ENCODE measurements around the gene WDR5. TPM values are rescaled to one million over a fixed set of nuclear protein-coding genes. Genes with fewer than 3 reads are reported as not detected.

WDR5 gene
- total RNA-seq, 1 experiment from 2014 or later: 25.9 TPM

DNA sequence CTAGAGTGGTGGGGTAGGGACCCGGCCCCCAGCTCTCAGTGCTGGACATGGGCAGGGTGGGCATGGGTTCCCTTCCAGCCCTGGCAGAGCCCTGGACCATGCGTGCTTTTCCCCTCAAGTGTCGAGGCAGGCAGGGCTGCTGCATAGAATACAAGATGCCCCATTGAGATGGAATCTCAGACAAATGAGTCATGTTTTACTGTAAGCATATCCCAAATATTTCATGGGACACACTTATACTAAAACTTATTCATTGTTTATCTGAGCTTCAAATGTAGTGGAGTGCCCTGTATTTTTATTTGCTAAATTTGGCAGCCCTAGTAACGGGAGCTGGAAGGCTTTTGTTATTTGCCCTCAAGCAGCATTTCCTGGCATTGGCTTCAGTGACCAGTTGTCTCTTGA is 31.6 kb downstream of the WDR5 start:
- DNase-seq (ENCODE audit: low read depth, low spot score): no peak
- in situ Hi-C loops (cut with HindIII; ENCODE audit: low pct_unique_long_range_greater_than_20kb, low sequenced_read_pairs): no loop called here

DNA sequence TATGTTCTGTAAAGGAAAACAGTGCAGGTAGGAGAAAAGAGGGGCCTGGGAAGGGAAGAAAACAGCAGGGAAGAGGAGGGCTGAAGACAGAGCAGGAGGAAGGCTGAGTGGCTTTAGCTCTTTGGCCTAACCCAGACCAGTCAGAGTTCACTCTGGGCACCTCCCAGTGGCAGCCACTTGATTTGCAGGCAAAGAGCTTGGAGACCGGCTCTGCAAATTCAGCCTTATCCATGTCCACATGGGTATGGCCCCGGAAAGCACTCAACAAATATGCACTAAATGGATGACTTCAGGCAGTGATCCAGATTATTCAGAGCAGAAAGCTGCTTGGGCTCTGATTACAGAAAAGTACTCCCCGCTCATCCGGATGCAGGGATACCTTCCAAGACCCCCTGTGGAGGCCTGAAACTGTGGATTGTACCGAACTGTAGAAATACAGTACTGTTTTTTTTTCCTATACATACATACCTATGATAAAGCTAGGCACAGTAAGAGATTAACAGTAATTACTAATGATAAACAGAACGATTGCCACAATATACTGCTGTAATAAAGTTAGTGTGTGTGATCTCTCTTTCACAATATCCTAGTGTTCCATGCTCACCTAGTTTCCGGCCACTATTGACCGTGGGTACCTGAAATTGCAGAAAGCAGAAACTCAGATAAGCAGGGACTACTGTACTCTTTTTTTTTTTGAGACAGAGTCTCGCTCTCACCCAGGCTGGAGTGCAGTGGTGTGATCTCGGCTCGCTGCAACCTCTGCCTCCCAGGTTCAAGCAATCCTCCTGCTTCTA is 33.1 kb downstream of the WDR5 start:
- DNase-seq (ENCODE audit: low read depth, low spot score): no peak
- in situ Hi-C loops (cut with HindIII; ENCODE audit: low pct_unique_long_range_greater_than_20kb, low sequenced_read_pairs): no loop called here

DNA sequence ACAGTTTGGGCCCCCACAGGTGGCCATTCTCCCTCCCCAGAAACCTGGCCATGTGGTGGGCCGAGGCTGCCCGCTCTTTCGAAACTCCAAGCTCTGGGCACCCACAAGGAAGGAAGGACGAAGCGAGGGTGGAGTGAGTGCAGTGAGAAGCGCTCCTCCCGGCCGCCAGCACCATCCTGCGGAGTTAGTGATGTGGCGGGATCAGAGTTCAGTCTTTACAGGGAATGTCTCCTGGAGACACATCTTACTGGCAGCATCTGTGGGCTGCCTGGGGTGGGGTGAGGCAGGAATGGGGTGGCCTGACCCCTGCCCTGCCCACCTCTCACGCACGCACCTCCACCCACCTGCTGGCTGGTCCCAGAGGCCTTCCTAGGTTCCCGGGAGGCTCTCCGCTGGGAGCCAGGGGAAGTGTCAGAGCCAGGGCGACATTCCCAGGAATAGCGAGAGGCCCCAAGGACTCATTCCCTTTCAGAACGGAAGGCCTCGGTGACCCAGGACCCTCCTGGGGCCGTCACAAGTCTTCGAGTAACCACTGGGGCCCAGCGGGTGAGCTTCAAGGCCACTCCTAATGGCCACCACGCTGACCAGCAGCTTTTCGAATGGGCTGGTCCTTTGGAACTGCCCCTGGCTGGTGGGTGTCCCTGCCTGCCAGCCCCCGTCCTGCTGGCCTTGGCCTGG is 34.0 kb downstream of the WDR5 start:
- in situ Hi-C loops (cut with HindIII; ENCODE audit: low pct_unique_long_range_greater_than_20kb, low sequenced_read_pairs): no loop called here
- DNase-seq (ENCODE audit: low read depth, low spot score): no peak

DNA sequence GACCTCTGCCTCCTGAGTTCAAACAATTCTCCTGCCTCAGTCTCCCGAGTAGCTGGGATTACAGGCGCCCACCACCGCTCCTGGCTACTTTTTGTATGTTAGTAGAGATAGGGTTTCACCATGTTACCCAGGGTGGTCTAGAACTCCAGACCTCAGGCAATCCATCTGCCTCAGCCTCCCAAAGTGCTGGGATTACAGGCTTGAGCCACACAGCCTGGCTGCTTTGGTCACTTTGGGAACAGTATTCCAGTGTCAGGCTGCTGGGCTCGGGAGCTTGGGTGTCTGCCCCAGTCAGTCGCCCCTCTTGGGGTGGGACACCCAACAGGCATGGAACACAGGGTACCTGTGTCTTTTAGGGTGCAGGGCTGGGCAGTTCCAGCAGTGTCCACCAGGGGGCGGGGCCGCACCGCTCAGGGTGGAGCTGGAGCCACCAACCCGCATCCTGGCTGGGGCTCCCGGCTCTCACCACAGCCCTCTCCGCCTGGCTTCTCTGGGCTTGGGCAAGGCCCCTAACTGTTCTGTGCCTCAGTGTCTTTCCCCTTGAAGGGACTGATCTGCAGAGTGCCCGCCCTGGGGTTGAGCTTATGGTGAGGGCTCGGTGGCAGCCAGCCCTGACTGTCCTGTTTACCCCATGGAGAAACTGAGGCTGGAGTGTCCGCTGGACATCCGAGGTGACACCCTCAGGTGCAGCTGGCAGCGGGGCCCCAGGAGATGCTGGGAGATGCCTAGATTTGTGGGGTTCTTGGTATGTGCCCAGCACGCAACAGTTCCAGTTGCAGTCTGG is 34.8 kb downstream of the WDR5 start:
- in situ Hi-C loops (cut with HindIII; ENCODE audit: low pct_unique_long_range_greater_than_20kb, low sequenced_read_pairs): no loop called here
- no peak for DNase-seq (ENCODE audit: low read depth, low spot score)

DNA sequence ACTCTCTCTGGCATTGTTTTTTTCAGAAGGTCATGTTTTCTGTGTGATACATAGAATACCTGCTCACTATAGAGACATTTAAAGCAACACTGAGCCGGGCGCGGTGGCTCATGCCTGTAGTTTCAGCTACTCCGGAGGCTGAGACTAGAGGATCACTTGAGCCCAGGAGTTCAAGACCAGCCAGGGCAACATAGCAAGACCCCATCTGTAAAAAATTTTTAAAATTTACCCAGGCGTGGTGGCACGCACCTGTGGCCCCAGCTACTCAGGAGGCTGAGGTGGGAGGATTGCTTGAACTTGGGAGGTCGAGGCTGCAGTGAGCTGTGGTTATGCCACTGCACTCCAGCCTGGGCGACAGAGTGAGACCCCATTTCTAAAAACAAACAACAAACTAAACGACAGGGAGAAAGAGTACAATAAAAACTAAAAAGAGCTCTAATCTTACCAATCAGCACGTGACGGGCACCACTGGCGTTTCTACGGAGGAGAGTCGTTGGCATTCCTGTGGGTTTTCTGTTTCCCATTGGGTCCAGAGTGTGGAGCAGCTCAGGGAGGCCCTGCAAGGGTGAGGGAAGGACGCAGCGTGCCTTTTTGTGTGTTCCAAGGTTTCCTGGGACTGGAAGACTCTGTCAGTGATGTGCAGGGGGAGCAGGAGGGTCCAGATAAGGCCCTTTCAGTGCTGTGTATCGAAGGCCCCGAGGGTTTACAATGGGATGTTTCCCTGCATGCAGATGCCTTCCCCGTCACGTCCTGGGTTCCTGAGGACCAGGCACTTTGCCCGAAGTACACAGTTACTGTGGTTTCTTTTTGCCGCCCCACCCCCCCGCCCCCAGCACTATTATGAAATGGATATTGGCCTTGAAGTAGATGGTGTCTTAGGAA is 35.7 kb downstream of the WDR5 start:
- DNase-seq (ENCODE audit: low read depth, low spot score): no peak
- in situ Hi-C loops (cut with HindIII; ENCODE audit: low pct_unique_long_range_greater_than_20kb, low sequenced_read_pairs): no loop called here

DNA sequence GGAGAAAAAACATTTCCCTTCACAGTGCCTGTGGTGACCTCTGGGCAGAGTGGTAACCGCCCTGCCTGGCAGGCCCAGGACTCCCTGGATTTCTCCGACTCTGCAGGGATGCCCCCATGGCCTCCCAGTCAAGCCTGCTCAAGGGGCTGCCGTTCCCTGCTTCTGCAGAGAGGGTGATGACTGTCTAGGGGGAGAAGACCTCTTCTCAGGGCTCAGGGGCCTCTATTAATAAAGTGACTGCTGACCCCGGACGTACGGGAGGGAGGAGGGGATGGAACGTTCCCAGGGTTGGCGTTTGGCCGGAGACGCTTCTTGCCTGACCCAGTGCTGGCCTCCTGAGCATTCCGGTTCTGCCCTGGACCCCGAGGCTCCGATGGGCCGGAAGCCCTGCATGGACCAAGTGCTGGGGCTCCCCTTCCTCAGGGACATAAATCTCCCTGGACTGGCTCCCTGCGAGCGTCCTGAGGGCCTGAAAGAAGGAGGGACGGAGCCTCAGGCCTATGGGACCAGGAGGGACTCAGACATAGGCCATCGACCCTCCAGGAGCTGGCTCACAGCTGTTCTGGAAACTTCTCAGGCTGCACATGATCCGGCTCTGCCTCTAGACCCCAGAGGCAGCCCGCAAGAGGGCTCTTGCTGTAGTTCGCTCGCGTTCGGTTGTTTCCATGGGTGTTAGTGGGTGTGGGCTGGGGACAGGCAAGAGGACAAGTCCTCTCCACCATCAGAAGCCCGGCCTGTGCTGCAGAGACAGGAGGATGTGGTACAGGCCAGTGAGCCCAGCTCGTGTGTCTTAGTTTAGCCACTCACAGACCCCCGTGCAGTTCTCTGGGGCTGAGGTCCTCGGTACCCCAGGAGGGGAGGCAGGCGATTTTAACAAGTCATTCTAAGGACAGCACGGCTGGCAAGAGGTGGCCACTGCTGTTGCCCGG is 36.6 kb downstream of the WDR5 start:
- in situ Hi-C loops (cut with HindIII; ENCODE audit: low pct_unique_long_range_greater_than_20kb, low sequenced_read_pairs): no loop called here

DNA sequence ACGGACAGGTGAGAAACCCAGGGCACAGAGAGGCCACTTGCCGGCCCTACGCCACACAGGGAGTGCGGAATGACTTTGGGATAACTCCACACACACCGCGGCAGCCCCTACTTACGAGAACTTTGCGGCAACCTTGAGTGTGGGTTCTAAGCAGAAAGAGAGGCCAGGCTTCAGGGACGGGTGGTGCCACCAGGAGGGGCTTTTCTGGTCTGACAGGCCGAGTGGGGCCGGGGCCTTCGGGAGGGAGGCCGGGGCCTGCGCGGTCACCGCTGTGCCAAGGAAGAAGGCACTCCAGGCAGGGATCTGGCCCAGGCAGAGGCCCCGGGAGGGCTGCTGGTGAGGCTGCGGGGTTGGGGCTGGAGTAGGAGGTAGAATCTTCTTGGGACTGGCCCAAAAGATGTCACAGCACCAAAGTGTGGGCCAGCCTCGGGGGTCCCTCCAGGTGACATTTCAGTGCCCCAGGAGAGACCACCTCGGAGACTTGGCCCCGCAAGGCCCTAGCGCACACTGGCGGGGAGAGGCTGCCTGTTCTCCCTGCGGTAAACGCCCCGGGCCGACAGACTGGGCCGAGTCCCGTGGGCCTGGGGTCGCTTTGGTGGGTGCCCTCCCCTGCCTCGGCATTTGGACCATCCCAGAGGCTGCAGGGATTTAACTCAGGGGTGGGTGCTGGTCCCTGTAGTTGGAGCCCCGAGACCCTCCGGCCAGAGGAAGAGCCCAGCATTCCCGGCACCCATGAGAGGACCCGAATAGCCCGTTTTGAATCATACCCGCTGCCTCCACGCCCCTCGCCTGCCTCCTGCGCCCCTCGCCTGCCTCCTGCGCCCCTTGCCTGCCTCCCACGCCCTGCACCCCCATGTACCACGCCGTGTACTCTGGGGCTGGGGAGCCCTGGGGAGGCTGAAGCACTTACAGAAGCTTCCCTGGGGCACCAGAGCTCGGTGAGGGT is 37.5 kb downstream of the WDR5 start:
- in situ Hi-C loops (cut with HindIII; ENCODE audit: low pct_unique_long_range_greater_than_20kb, low sequenced_read_pairs): no loop called here
- no peak for DNase-seq (ENCODE audit: low read depth, low spot score)

More for the DNA sequence above, 36.6 kb downstream of the WDR5 start:
- no peak for DNase-seq (ENCODE audit: low read depth, low spot score)

DNA sequence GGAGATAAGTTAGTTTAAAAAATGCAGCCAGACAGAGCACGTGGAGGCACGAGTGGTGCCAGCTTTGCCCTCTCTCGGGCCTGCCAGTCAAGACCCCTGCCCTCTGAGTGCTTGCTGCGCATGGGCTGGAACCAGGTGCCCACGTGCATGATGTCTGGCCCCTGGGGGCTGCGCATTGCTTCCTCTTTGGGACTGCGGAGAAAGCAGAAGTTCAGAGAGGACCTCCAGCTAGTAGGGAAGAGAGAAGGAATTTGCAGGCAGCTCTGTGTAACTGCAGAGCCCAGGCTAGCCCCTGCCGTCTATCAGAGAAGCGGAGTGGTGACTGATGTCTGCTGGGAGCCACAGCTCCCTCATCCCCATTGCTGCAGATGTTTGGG is 38.2 kb downstream of the WDR5 start:
- in situ Hi-C loops (cut with HindIII; ENCODE audit: low pct_unique_long_range_greater_than_20kb, low sequenced_read_pairs): no loop called here
- DNase-seq (ENCODE audit: low read depth, low spot score): no peak

DNA sequence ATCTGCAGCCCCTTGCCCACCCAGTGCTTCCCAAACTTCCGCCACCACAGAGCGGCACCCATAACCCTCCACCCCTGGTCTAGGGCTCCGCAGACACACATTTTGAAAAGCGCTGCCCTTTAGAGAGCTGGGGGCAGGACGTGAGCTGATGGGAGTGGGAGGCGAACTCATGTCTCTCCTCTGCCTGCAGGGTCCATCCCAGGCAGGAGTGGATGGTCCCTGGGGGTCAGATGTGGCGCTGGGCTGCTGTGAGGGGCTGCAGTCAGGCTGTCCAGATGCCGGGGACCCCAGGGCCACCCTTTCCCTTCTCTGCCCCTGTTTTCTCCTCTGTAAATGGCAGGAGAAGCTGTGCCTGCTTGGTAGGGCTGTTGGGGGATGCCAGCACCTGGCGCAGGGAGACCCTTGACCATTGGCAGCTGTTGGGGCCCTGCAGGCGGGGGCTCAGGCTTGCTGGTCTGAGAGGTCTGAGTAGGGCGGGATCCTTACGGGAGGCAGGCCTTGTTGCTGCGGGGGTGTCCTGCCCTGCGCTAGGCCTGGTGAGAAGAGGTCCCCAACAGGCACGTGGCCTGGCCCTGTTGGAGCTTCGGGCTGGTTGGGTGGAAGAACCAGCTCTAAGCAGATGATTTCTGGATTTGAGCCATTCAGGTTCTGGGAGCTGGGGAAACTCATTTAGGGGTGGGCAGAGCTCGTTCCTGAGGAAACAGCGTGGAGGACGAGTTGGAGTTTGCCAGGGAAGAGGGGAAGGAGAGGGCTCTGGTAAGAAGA is 38.8 kb downstream of the WDR5 start:
- DNase-seq (ENCODE audit: low read depth, low spot score): peak; percentile 26
- in situ Hi-C loops (cut with HindIII; ENCODE audit: low pct_unique_long_range_greater_than_20kb, low sequenced_read_pairs): no loop called here

DNA sequence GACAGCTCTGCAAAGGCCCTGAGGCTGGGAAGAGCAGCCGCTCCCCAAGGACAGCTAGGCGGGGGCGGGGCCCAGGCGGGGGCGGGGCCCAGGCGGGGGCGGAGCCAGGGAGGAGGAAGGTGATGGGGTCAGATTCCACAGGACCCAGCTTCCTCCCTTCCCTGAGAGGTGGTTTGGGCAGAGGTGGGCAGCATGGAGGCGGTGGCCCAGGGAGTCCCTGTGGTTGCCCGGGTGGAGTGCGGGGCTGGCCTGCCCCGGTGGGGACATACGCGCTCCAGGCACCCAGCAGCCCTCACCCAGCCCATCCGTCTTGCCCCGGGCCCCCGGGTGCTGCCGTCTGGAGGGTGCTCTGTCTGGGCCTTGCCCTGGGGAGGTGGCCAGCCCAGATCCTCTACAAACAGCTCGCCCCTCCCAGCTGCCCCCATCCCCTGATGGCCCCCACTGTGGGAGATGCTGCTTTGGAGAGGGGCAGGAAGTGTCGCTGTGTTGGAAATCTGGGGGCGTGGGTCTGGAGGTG is 39.5 kb downstream of the WDR5 start:
- DNase-seq (ENCODE audit: low read depth, low spot score): no peak

DNA sequence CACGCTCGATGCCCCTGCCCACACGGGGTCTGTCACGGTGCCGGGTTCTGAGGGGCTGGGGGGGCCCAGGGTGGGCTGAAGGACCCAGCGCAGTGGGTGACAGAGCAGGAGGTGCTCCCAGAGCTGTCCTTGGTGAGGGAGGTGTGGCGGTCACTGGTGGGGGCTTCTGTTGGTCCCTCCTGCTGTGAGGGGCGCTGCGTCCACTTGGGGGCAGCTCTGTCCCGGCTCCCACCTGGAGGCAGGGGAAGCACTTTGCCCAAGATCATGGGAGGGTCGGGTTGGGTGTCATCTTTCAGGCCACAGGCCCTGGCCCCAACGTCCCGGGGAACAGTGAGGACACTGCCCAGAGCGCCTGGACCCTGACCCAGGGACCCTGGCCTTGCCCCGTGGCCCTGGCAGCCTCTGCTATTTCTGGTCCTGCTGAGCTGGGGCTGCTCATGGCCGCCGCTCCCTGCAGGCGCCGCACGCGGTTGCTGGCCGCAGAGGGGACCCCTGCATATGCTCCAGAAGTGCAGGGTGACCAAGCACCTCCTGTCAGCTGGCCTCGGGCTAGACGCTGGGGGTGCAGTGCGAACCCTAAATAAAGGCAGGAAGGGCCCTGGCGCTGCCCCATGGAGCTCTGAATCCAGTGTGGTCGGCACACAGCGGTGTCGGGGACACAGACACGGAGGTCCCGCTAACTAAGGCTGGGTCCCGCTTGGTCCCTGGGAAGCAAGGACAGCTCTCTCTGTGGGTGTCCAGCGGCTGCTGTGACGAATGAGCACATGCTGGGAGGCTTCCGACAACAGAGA is 40.1 kb downstream of the WDR5 start:
- no peak for DNase-seq (ENCODE audit: low read depth, low spot score)
- in situ Hi-C loops (cut with HindIII; ENCODE audit: low pct_unique_long_range_greater_than_20kb, low sequenced_read_pairs): no loop called here

More for the DNA sequence above, 39.5 kb downstream of the WDR5 start:
- in situ Hi-C loops (cut with HindIII; ENCODE audit: low pct_unique_long_range_greater_than_20kb, low sequenced_read_pairs): no loop called here

DNA sequence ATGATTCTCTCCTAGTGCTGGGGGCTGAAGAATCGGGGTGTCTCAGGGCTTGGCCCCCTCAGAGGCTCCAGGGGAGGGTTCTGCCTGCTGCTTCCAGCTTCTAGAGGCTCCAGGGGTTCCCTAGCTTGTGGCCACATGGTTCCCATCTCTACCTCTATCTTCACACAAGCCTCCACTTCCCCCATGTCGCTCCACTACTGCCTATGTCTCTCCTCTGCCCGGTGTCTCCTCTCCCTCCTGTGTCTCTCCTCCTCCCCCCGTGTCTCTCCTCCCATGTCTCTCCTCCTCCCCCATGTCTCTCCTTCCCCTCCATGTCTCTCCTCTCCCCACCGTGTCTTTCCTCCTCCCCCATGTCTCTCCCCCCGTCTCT is 40.7 kb downstream of the WDR5 start:
- in situ Hi-C loops (cut with HindIII; ENCODE audit: low pct_unique_long_range_greater_than_20kb, low sequenced_read_pairs): no loop called here
- no peak for DNase-seq (ENCODE audit: low read depth, low spot score)

DNA sequence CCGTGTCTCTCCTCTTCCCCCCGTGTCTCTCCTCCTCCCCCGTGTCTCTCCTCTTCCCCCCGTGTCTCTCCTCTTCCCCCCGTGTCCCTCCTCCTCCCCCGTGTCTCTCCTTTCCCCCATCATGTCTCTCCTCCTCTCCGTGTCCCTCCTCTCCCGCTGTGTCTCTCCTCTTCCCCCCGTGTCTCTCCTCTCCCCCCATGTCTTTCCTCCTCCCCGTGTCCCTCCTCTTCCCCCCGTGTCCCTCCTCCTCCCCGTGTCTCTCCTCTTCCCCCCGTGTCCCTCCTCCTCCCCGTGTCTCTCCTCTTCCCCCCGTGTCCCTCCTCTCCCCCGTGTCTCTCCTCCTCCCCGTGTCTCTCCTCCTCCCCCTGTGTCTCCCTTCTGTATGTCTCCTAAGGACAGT is 41.3 kb downstream of the WDR5 start:
- DNase-seq (ENCODE audit: low read depth, low spot score): no peak
- in situ Hi-C loops (cut with HindIII; ENCODE audit: low pct_unique_long_range_greater_than_20kb, low sequenced_read_pairs): no loop called here

All from SK-MEL-5 (cell line).